ENCODE data around the gene HOXB6. TPM values are rescaled to one million over a fixed set of nuclear protein-coding genes. Genes with fewer than 3 reads are reported as not detected.

HOXB6 gene
- total RNA-seq, 1 donor from 2014 or later, result not detected

DNA sequence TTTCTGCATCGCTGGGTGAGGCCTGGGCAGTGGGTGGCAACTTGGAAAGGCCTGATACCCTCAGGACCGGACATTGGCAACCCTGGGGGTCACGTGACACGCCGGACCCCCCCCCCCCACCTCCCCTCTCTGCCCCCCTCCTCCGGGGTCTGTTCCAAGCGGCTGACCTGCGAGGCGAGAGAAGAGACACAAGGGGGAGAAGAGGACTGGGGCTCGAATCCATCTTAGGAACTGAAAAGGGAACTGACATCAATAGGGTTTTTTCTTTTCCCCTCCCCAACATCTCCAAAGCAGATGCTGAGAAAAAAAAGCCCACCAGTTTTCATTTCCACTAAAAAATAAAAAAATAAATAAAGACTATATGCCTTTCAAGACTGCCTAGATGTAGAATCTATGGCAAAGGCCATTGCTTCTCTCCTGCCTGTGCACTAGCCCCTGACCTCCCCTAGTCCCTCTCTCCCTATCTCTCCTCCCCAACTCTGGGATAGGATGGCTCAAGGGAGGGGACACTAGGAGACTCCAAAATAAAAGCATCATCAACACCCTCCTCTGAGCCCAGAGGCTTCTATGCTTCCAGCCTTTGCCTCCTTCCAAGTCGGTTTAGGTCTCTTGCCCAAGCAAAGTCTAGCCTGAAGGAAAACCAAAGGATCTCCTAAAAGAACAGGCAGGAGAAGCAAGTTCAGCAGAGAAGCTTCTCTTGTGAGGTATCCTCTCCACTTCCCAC, 52.2 kb downstream of the HOXB6 start:
- DNase-seq, result no peak

DNA sequence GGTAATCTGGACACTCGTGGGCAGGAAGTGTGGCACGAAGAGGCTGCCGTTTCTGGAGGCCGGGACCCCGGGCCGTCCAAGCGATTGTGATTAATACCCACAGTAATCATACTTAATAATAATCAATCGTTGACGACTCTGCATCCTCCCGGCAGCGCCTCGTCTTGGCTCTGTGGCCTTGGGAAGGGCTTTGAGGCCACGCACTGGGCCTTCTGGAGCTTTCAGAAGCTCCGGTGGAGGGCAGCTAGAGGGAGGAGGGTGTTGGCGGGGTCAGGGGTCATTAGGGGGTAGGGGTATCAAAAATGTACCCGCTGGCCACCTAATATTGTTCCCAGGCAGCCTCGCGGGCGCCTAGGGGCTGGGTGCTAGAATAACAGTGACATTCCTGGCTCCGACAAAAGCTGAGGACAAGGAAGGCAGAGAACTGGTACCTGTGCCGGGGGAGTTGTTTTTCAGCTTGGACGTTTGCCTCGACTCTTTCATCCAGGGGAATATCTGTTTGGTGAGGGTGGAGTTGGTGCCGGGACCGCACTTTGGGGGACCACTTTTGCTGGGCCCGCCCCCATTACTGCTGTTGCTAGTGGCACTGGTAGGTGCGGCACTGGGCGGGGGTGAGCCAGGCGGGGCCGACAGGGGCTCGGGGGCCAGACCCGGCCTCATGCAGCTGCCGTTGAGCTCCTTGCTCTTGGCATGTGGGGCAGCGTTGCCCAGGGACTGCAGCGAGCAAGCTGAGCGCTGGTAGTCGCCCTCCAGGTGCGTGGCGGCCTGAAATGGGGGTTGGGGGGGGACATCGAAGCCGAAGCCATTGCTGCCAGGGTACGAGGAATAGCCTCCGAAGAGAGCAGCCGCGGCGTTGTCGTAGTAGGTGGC, 53.0 kb downstream of the HOXB6 start:
- DNase-seq, result no peak

DNA sequence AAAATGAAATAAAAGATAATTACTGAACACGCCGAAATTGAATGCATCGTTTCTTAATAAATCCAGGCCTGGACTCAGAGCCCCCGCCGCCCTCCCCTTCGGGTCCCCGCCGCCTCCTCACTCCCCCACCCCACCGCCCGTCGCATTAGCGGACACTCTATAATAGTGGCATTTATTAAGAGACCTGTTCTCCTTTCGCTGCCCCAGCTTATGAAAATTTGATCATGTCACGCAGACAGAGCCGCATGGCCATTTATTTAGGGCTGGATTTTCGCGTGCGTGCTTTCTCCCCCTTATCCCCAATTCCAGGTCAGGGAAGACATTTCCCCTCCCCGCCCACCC, 53.6 kb downstream of the HOXB6 start:
- DNase-seq, result no peak

- DNase-seq, result no peak
Observed at GRCh38 chr17:48550502-48551213, 54.1 kb downstream of the HOXB6 start.

GRCh38 chr17:48549914-48550501, 54.8 kb downstream of the HOXB6 start:
- DNase-seq, result no peak

DNA sequence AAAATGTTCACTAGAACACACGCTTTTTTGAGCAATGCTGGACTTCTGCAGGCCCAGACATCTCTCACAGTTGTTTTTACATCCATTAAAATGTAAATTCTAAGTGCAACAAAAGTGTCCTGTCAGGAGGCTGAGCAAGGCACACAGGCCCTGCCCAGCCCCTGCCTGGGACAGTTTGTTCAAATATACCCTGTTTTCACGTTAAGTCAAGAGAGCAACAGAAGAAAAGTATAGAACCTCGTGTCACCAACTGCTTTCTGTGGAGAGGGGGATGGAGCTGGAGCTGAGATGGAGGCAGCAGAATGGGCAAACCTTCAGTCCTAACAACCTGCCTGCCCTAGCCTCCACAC, 55.5 kb downstream of the HOXB6 start:
- DNase-seq, result no peak

- DNase-seq, result no peak
Observed at GRCh38 chr17:48548523-48549280, 56.1 kb downstream of the HOXB6 start.

DNA sequence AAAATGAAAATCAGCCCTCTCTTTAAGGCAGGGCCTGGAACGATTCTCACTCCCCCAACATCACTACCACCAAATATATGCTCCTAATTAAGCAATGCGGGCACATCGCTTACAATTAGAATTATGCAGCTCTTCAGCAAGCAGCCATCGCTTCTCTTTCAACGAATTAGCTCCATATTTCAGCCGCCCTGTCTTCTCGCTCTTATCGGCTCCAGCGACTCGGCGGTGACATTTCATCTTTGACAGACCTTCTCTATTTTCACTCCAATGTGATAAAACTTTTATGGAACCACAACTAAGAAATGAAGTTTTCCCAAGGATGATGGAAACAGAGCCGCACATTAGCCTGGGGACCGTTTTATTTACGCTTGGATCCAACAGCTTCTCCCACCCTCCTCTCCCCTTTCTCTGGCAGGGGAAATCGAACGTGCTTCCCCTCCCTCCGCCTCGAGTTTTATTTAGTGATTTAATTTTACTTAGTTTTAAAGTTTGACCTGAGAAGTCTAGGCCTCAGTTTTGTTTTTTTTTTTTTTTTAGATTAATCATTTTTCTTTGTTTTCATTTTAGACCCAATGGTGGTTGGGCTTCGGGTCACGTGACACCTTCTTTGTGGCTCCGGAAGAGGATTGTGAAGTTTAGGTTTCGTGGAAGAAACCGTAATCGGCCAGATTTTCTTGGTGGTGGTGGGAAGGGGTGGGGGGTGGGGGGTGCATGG, 56.8 kb downstream of the HOXB6 start:
- no peak for DNase-seq

- DNase-seq, result no peak
Observed at GRCh38 chr17:48546924-48547807, 57.6 kb downstream of the HOXB6 start.

DNA sequence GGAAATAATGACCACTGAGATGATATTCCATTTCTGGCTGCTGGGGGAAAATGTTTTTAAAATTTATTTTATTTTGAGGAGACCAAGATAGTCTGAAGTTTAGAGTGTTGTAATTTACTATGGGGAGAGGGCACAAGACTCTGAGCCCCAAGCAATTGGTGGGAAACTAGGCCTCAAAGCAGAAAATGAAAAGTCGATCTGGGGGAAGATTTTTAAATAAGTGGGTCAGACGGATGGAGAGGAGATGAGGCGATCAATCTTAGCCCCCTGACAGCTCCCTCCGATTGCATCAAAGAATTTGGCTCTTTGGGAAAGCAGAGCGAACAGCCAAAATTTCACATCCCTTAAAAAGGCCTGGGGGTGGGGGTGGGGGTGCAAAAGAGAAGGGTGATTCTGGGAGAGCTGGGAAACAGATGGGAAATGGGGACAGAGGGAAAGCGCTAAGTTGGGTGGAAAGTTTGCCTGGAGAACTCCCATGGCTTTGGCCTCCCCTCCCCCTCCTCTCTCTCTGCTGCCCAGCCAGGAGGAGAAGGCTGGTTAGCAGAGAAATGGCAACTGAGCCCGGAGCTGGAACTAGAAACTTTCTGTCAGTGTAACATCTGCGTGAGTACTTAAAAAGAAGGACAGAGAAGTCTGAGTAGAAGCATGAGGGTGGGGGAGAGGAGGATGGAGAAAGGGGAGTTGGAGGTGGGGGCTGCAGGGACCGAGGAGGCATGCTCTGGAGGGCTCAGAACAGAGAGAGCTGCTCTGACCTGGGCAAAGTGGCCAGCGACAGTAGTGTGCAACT, 58.5 kb downstream of the HOXB6 start:
- no peak for DNase-seq

Small RNA genes lying within 50 kb of the gene (small RNA-seq; reads per million reads assigned to genes)
- gene MIR196A1, result not detected

Other genes starting within 250 kb of the HOXB6 start
- gene SKAP1, start 174.8 kb downstream of the HOXB6 start, total RNA-seq, result 0.62 TPM
- gene HOXB1, start 74.0 kb downstream of the HOXB6 start, total RNA-seq, result not detected
- 0.16 TPM for gene HOXB2, start 59.9 kb downstream of the HOXB6 start, total RNA-seq
- gene HOXB4, start 26.6 kb downstream of the HOXB6 start, total RNA-seq, result not detected
- not detected for gene HOXB3, start 14.7 kb downstream of the HOXB6 start, total RNA-seq
- not detected for gene HOXB5, start 11.2 kb downstream of the HOXB6 start, total RNA-seq
- gene HOXB7, start 6.0 kb upstream of the HOXB6 start, total RNA-seq, result not detected
- gene HOXB8, start 10.3 kb upstream of the HOXB6 start, total RNA-seq, result not detected
- not detected for gene HOXB9, start 21.4 kb upstream of the HOXB6 start, total RNA-seq
- gene PRAC1, start 117.5 kb upstream of the HOXB6 start, total RNA-seq, result not detected
- gene PRAC2, start 118.2 kb upstream of the HOXB6 start, total RNA-seq, result not detected
- 0.16 TPM for gene HOXB13, start 123.8 kb upstream of the HOXB6 start, total RNA-seq
- 0.16 TPM for gene TTLL6, start 212.2 kb upstream of the HOXB6 start, total RNA-seq
- 17.9 TPM for gene CALCOCO2, start 226.0 kb upstream of the HOXB6 start, total RNA-seq

Data from occipital lobe (tissue), 3 donors.